Measurements from ENCODE around the gene AMIGO1. TPM values are rescaled to one million over a fixed set of nuclear protein-coding genes. Genes with fewer than 3 reads are reported as not detected.
"Not testable (repeated sequence)": the region's sequence is repeated elsewhere in the genome, so short reads cannot be mapped to it uniquely, and the experiment has no call there.

AMIGO1 gene
- total and polyA plus RNA-seq, 8 donors, result 1.6 to 5.8 (median 5.0) TPM

DNA sequence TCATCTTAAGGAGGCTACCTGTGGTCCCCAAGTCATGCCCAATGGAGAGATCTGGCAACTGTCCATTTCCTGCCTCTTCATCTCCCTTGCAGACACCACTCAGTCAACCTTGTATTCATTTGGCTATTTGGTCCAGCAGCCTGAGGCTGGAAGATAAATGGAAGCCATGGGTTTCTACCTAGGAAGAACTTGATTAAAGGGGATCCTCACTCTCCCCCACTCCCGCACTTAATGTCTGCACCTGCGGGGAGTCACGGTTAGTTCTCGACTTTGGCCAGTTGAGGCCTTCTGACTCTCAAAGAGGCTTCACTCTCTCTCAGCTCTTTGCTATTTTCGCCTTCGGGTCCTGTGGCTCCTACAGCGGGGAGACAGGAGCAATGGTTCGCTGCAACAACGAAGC, 34.3 kb downstream of the AMIGO1 start:
- H3K9me3 ChIP-seq, result no peaks in the 10 kb centered on the region
- H3K27me3 ChIP-seq, result no peaks in the 10 kb centered on the region
- TF ChIP-seq, protein P1, sequence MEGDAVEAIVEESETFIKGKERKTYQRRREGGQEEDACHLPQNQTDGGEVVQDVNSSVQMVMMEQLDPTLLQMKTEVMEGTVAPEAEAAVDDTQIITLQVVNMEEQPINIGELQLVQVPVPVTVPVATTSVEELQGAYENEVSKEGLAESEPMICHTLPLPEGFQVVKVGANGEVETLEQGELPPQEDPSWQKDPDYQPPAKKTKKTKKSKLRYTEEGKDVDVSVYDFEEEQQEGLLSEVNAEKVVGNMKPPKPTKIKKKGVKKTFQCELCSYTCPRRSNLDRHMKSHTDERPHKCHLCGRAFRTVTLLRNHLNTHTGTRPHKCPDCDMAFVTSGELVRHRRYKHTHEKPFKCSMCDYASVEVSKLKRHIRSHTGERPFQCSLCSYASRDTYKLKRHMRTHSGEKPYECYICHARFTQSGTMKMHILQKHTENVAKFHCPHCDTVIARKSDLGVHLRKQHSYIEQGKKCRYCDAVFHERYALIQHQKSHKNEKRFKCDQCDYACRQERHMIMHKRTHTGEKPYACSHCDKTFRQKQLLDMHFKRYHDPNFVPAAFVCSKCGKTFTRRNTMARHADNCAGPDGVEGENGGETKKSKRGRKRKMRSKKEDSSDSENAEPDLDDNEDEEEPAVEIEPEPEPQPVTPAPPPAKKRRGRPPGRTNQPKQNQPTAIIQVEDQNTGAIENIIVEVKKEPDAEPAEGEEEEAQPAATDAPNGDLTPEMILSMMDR (IDR thresholded peaks at IDR 0.05), result no peak
- H3K27ac ChIP-seq, result no peak overlapping the region
- FAIRE-seq (no peak), ATAC-seq (no peak), DNase-seq (no peak)
- no peaks in the 10 kb centered on the region for H3K4me1 ChIP-seq
- intact Hi-C loops (cut with DNase I), result no loop called here
- WGBS, 2 donors, result 85% methylated on average over 9 of the region's 9 CpGs
- H3K36me3 ChIP-seq, result no peaks in the 10 kb centered on the region
- H3K4me3 ChIP-seq, result no peak overlapping the region

DNA sequence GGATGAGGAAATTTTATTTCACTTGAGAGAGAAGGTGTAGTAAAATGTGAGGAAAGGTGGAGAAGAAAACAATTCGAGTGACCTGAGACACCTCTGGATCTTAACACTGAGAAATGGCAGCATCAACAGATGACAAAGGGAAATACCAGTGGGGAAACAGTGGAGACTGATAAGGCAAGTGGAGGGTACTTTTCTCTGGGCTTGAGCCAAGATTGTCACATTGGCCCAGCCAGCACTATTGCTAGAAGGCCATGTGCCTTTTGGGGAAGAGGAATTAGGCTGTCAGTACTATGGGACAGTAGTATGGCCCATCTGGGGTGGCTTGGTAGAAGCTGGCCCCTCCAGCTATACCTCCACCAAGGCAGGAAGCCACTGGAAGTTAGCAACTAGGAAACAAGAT, 34.8 kb downstream of the AMIGO1 start:
- no peaks in the 10 kb centered on the region for H3K36me3 ChIP-seq
- no peak overlapping the region for H3K4me3 ChIP-seq
- H3K9me3 ChIP-seq, result no peaks in the 10 kb centered on the region
- H3K4me1 ChIP-seq, result no peaks in the 10 kb centered on the region
- 75 to 83% methylated on average over 1 of the region's 1 CpG for WGBS, 2 donors
- ATAC-seq (no peak), DNase-seq (no peak), FAIRE-seq (no peak)
- no peaks in the 10 kb centered on the region for H3K27me3 ChIP-seq
- no peak overlapping the region for H3K27ac ChIP-seq
- intact Hi-C loops (cut with DNase I), result no loop called here
- TF ChIP-seq, protein P1 (IDR thresholded peaks at IDR 0.05), result no peak

DNA sequence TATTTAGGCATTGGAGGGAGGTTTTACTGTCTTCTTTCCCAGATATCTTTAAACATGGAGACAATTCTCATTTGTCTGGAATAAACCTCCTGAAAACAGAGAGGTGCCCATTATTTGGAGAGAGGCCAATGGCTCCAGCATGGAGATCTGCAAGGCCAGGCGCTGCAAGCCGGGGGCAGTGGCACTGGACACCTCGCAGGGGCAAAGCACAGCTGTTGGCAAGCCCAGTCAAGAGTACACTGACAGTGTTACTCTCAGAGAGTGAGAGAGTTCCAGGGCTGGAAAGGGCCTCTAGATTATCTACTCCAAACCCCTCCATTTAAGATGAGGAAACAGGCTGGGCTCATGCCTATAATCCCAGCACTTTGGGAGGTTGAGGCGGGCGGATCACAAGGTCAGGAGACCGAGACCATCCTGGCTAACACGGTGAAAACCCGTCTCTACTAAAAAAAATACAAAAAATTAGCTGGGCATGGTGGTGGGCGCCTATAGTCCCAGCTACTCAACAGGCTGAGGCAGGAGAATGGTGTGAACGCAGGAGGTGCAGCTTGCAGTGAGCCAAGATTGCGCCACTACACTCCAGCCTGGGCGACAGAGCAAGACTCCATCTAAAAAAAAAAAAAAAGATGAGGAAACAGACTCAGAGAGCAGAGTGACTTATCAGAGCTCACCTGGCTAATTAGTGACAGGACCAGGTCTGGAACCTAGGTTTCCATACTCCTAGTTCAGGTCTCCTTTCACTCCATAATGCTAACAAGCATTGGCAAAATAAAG, 36.1 kb downstream of the AMIGO1 start:
- ATAC-seq, H3K27me3 ChIP-seq: not testable (repeated sequence)

DNA sequence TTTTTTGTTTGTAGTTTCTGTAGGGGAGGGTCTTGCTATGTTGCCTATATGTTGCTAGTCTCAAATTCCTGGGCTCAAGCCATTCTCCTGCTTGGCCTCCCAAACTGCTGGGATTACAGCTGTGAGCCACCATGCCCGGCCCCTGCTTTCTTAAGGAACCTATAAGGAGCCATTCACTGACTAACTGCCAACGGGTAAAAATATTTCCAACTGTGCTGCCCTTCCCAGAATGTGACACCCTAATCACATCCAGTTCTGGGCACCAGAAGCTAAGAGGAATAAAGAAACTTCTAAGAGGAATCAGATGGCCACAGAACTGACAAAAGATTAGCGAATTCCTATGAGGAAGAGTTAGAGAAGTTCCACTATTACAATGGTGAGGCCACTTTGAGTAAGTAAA, 36.7 kb downstream of the AMIGO1 start:
- Histone ChIP-seq H3K9me3 (no peaks in the 10 kb centered on the region), H3K36me3 (no peaks in the 10 kb centered on the region), H3K4me1 (no peaks in the 10 kb centered on the region), H3K4me3 (no peak overlapping the region), H3K27ac (no peak overlapping the region), H3K27me3 (no peaks in the 10 kb centered on the region)
- DNase-seq (no peak), ATAC-seq (no peak), FAIRE-seq (no peak)
- intact Hi-C loops (cut with DNase I), result no loop called here
- TF ChIP-seq, protein P1 (IDR thresholded peaks at IDR 0.05), result no peak
- 64 to 74% methylated on average over 3 of the region's 3 CpGs for whole genome bisulfite sequencing, 2 donors

More for the DNA sequence above, 36.1 kb downstream of the AMIGO1 start:
- DNase-seq; H3K4me3 ChIP-seq; intact Hi-C loops (cut with DNase I); FAIRE-seq; H3K9me3 ChIP-seq; H3K36me3 ChIP-seq; H3K27ac ChIP-seq; H3K4me1 ChIP-seq: not testable (repeated sequence)
- WGBS, 2 donors, result 82 to 86% methylated on average over 12 of the region's 12 CpGs

DNA sequence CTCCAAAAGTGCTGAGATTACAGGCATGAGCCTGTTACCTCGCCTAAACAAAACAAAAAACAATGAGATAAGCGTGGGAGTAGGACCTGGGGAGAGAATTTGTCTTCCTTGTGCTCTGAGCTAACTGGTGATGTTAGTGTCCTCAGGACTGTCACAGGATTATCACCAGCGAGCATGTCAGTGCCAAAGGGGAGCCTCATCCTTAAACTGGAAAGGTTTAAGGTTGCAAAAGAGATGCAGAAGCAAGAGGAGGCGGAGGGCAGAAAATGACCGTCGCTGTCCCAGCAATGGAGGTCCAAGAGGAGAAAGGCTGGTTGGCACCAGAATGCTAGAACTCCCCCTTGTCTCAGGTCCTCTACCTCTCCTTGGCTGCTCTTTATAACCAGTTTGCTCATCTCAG, 39.3 kb downstream of the AMIGO1 start:
- 69 to 77% methylated on average over 6 of the region's 6 CpGs for WGBS, 2 donors
- H3K4me3 ChIP-seq, result no peak overlapping the region
- DNase-seq (no peak), ATAC-seq (no peak), FAIRE-seq (no peak)
- intact Hi-C loops (cut with DNase I), result no loop called here
- no peaks in the 10 kb centered on the region for H3K9me3 ChIP-seq
- H3K36me3 ChIP-seq, result no peaks in the 10 kb centered on the region
- TF ChIP-seq, protein P1 (IDR thresholded peaks at IDR 0.05), result no peak
- H3K4me1 ChIP-seq, result peaks cover 0 to 5% (median 0%) of the 10 kb centered on the region in 3 donors
- H3K27ac ChIP-seq, result no peak overlapping the region
- no peaks in the 10 kb centered on the region for H3K27me3 ChIP-seq

Measured in pancreas (tissue), 10 donors.